Activated naive CD8-positive, alpha-beta T cell treated with anti-CD3 and anti-CD28 coated beads for 36 hours (primary cell): Measurements from ENCODE around the gene RAE1. TPM values are rescaled to one million over a fixed set of nuclear protein-coding genes. Genes with fewer than 3 reads are reported as not detected.

Experiments used
- DNase-seq: peaks from one replicate; pipeline ENCODE4 v3.0.0; 2021
- H3K27ac Mint-ChIP-seq: one replicate; pipeline ENCODE4 v1.8.0; 2022; ENCODE audit warnings: mild to moderate bottlenecking, moderate library complexity, mixed read lengths
- H3K27me3 Mint-ChIP-seq: one replicate; pipeline ENCODE4 v1.8.0; 2022; ENCODE audit warnings: mild to moderate bottlenecking, mixed read lengths
- H3K36me3 Mint-ChIP-seq: one replicate; pipeline ENCODE4 v1.8.0; 2021; ENCODE audit warnings: mild to moderate bottlenecking, mixed read lengths
- H3K4me1 Mint-ChIP-seq: one replicate; pipeline ENCODE4 v1.8.0; 2021; ENCODE audit warnings: mixed read lengths
- H3K4me3 Mint-ChIP-seq: one replicate; pipeline ENCODE4 v1.8.0; 2022; ENCODE audit warnings: mild to moderate bottlenecking, moderate library complexity, mixed read lengths
- H3K9me3 Mint-ChIP-seq: one replicate; pipeline ENCODE4 v1.8.0; 2022; ENCODE audit warnings: mixed read lengths
- total RNA-seq, 2 experiments: library from RNA; stranded (reverse); gene quantifications; one replicate each; pipeline ENCODE4 v1.2.3, GENCODE V29; 2021

RAE1 gene
- total RNA-seq, 2 experiments from 2014 or later: 59.0 to 60.0 TPM

- Mint-ChIP-seq H3K9me3 (no peaks in the 10 kb centered on the region), H3K4me3 (no peak overlapping the region)
Observed at GRCh38 chr20:57386762-57387161, 35.7 kb downstream of the RAE1 start.

GRCh38 chr20:57387463-57387862 is 36.4 kb downstream of the RAE1 start:
- Mint-ChIP-seq H3K9me3 (no peaks in the 10 kb centered on the region), H3K4me1 (peaks cover 15% of the 10 kb centered on the region), H3K4me3 (no peak overlapping the region), H3K27ac (no peak overlapping the region), H3K36me3 (peaks cover 6% of the 10 kb centered on the region), H3K27me3 (no peaks in the 10 kb centered on the region)
- no peak for DNase-seq

More at GRCh38 chr20:57386762-57387161, 35.7 kb downstream of the RAE1 start:
- no peak for DNase-seq
- Mint-ChIP-seq H3K27ac (no peak overlapping the region), H3K36me3 (no peaks in the 10 kb centered on the region), H3K27me3 (no peaks in the 10 kb centered on the region), H3K4me1 (peaks cover 22% of the 10 kb centered on the region)

- H3K27ac Mint-ChIP-seq: no peak overlapping the region
- H3K4me3 Mint-ChIP-seq: no peak overlapping the region
- H3K4me1 Mint-ChIP-seq: peaks cover 11% of the 10 kb centered on the region
- peaks cover 11% of the 10 kb centered on the region for H3K36me3 Mint-ChIP-seq
- no peaks in the 10 kb centered on the region for H3K27me3 Mint-ChIP-seq
- no peak for DNase-seq
- no peaks in the 10 kb centered on the region for H3K9me3 Mint-ChIP-seq
Observed at GRCh38 chr20:57387945-57388371, 36.9 kb downstream of the RAE1 start.

- peak overlapping the region; percentile 99 for H3K27ac Mint-ChIP-seq
- H3K9me3 Mint-ChIP-seq: no peaks in the 10 kb centered on the region
- peak; percentile 80 for DNase-seq
- peaks cover 22% of the 10 kb centered on the region for H3K36me3 Mint-ChIP-seq
- H3K4me3 Mint-ChIP-seq: peak overlapping the region; percentile 90
- H3K27me3 Mint-ChIP-seq: no peaks in the 10 kb centered on the region
- H3K4me1 Mint-ChIP-seq: peaks cover 23% of the 10 kb centered on the region
Observed at GRCh38 chr20:57388953-57389694, 38.1 kb downstream of the RAE1 start.

- Mint-ChIP-seq H3K27me3 (no peaks in the 10 kb centered on the region), H3K27ac (peak overlapping the region; percentile 99), H3K4me1 (peaks cover 30% of the 10 kb centered on the region), H3K9me3 (no peaks in the 10 kb centered on the region), H3K36me3 (peaks cover 30% of the 10 kb centered on the region), H3K4me3 (peak overlapping the region; percentile 90)
- peak; percentile 76 for DNase-seq
Observed at GRCh38 chr20:57389695-57390603, 38.9 kb downstream of the RAE1 start.

- Mint-ChIP-seq H3K4me1 (peaks cover 36% of the 10 kb centered on the region), H3K27ac (peak within 1 kb of the TSS; percentile 99), H3K9me3 (no peaks in the 10 kb centered on the region), H3K4me3 (peak within 1 kb of the TSS; percentile 98), H3K36me3 (peaks cover 35% of the 10 kb centered on the region), H3K27me3 (no peaks in the 10 kb centered on the region)
- peak; percentile 87 for DNase-seq
Observed at GRCh38 chr20:57390604-57391438, 39.8 kb downstream of the RAE1 start, which contains the start of gene RBM38. Gene RBM38, plus strand, starts transcription at chr20:57391396. Its CDS starts 186 bp downstream, at chr20:57391582.

GRCh38 chr20:57391439-57392301 is 40.6 kb downstream of the RAE1 start:
- peak; percentile 49 for DNase-seq
- Mint-ChIP-seq H3K36me3 (peaks cover 42% of the 10 kb centered on the region), H3K27ac (peak overlapping the region; percentile 96), H3K27me3 (no peaks in the 10 kb centered on the region), H3K4me3 (peak overlapping the region; percentile 98), H3K4me1 (peaks cover 43% of the 10 kb centered on the region), H3K9me3 (no peaks in the 10 kb centered on the region)

GRCh38 chr20:57392512-57393271 is 41.6 kb downstream of the RAE1 start:
- peak overlapping the region; percentile 98 for H3K4me3 Mint-ChIP-seq
- peaks cover 54% of the 10 kb centered on the region for H3K4me1 Mint-ChIP-seq
- H3K27me3 Mint-ChIP-seq: no peaks in the 10 kb centered on the region
- peak; percentile 78 for DNase-seq
- H3K9me3 Mint-ChIP-seq: no peaks in the 10 kb centered on the region
- peaks cover 53% of the 10 kb centered on the region for H3K36me3 Mint-ChIP-seq
- H3K27ac Mint-ChIP-seq: peak overlapping the region; percentile 96

- Mint-ChIP-seq H3K27ac (peak overlapping the region; percentile 96), H3K4me3 (peak overlapping the region; percentile 98), H3K27me3 (no peaks in the 10 kb centered on the region), H3K36me3 (peaks cover 59% of the 10 kb centered on the region), H3K4me1 (peaks cover 59% of the 10 kb centered on the region), H3K9me3 (no peaks in the 10 kb centered on the region)
- DNase-seq: no peak
Observed at GRCh38 chr20:57393321-57394120, 42.5 kb downstream of the RAE1 start.

- no peaks in the 10 kb centered on the region for H3K27me3 Mint-ChIP-seq
- H3K9me3 Mint-ChIP-seq: no peaks in the 10 kb centered on the region
- peak overlapping the region; percentile 98 for H3K4me3 Mint-ChIP-seq
- peaks cover 68% of the 10 kb centered on the region for H3K36me3 Mint-ChIP-seq
- DNase-seq: no peak
- H3K27ac Mint-ChIP-seq: peak overlapping the region; percentile 96
- peaks cover 67% of the 10 kb centered on the region for H3K4me1 Mint-ChIP-seq
Observed at GRCh38 chr20:57394121-57395082, 43.3 kb downstream of the RAE1 start.

GRCh38 chr20:57395111-57395966 is 44.3 kb downstream of the RAE1 start:
- peak overlapping the region; percentile 99 for H3K27ac Mint-ChIP-seq
- peak overlapping the region; percentile 45 for H3K4me3 Mint-ChIP-seq
- H3K4me1 Mint-ChIP-seq: peaks cover 69% of the 10 kb centered on the region
- no peak for DNase-seq
- no peaks in the 10 kb centered on the region for H3K27me3 Mint-ChIP-seq
- H3K9me3 Mint-ChIP-seq: no peaks in the 10 kb centered on the region
- H3K36me3 Mint-ChIP-seq: peaks cover 71% of the 10 kb centered on the region
